Suprapubic skin (tissue), 4 donors: ENCODE measurements around the gene PML.

Experiments
- CTCF ChIP-seq, 2 donors: fragments of 200-600 bp in 1 of 2; fragments of 450-650 bp in 1 of 2; sonication (generic) in 1 of 2; IDR thresholded peaks; one replicate each; pipeline ENCODE4 v1.5.1; 2016 to 2019; ENCODE audit warnings: antibody characterized with exemption in 2 of 2, mild to moderate bottlenecking in 1 of 2, moderate library complexity in 1 of 2
- EP300 ChIP-seq: sonication (generic); formaldehyde crosslinking; IDR thresholded peaks from one replicate; pipeline ENCODE4 v1.6.1; 2017; ENCODE audit warnings: antibody characterized with exemption
- POLR2A ChIP-seq, 2 donors: fragments of 450-650 bp; IDR thresholded peaks; one replicate each; pipeline ENCODE4 v1.6.1; 2017; ENCODE audit warnings: antibody characterized with exemption in 2 of 2, mild to moderate bottlenecking in 2 of 2, moderate library complexity in 2 of 2
- POLR2AphosphoS5 ChIP-seq, 3 donors: sonication (generic); formaldehyde crosslinking; IDR thresholded peaks; one replicate each; pipeline ENCODE4 v1.6.1; 2017; ENCODE audit warnings: antibody characterized with exemption in 3 of 3

DNA sequence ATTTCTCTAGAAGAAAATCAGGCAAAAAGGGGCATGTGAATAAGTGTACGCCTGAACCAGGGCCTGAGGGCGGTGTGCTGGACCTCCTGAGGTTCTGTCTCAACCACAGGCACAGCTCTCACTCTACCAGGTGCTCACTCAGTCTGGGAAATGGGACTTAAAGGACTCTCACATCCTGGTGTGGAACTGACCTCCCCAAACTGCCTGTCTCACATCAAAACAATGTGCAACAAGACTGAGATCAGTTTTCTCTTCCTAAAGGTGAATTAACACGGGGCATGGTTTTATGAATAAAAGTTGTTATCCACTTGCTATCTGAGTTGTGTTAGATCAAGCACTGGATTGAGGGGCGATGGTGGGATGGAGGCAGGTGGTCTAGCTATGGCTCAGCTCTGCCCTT lies 7.3 kb upstream of the PML start:
- TF ChIP-seq CTCF (IDR thresholded peaks at IDR 0.05): no peak
- no peak for TF ChIP-seq POLR2A (IDR thresholded peaks at IDR 0.05)
- TF ChIP-seq POLR2AphosphoS5 (IDR thresholded peaks at IDR 0.05): no peak
- no peak for TF ChIP-seq EP300
